Fibroblast of skin of left biceps (primary cell): ENCODE measurements around the gene NAB2.
A peak's percentile ranks its signal among the peaks of the same experiment; 100 is the strongest.

Experiments
- DNase-seq, 2 experiments: peaks; one replicate each; pipeline ENCODE4 v3.0.0-alpha.2; 2013; ENCODE audit warnings: low read depth in 2 of 2

NAB2 gene

DNA sequence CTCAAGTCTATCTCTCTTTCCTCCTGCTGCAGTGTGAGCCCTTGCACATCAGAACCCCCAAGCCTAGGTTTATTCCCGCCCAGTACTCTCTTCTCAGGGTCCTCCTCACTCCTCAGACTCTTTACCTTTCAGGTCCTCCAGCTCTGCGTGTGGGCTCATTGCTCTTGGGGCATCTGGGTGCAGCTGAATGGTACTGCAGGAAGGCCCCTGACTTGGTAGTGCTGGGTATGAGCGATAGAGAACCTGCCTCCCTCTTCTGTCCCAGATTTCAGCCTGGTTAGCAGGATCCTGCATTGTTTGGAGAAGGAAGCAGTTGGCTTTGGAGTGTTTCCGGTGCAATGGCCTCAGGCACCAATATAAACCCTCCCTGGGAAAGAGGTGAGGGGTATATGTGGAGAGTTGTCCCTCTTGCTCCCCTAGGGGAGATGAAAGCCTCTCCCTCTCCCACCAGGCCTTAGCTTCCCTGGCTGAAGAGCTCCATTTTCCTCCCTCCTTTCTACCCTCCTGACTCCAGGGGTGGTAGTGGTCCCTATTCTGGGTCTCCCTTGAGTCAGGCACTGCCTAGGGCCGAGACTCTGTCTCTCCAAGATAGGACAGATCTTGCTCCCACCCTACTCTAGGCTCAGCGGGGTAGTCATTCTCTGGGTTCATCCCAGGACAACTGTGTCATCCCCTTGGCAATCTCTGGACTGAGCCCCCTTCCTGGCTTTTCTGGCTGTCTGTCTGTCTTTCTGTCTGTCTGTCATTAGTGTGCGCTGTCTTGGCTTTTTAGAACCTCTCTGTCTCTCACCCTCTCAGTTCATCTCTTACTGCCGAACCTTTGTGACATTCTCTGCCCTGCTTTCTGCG is 43.2 kb downstream of the NAB2 start:
- no peak for DNase-seq

DNA sequence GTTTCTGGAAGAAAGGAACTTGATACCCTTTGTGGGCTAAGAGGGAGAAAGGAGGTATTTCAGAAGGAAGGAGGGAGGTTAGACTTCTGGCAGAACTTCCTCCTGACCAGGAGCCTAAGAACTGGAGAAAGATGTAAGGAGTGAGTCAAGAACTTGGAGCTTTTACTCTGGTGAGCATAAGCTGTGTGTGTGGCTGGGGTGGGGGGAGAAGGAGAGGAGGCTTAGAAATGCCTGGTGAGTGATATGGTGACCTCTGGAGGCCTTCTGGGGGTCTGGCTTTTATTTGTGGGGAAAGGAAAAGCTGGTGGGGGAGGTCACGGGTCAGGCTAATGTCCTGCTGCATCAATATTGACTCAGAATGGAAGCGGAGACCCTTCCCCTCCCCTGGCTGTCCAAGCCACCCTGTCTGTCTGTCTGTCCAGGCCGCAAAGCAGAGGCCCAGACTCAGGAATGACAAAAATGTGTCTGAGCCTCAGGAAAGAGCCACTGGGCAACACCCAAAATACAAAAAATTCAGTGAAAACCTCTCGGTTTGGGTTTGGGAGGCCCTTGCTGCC is 44.2 kb downstream of the NAB2 start:
- no peak for DNase-seq

DNA sequence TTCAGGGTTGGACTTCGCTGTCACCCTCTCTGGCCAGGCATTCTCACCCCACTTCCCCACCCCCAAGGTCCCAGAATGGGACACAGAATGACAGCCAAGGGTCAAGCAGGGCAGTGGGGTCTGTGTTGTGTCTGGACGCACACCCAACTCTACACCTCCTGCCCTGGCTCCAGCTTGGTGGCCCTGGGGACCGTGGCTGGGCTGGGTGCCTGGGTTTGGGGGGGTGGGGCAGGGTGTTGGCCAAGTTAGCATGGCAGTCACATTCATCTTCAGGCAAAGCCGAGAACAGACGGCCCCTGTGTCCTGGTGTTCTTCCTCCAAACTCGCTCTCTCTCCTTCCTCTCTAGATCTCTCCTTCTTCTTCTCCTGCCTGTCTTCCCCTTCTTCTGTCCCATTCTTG is 45.0 kb downstream of the NAB2 start:
- no peak for DNase-seq

DNA sequence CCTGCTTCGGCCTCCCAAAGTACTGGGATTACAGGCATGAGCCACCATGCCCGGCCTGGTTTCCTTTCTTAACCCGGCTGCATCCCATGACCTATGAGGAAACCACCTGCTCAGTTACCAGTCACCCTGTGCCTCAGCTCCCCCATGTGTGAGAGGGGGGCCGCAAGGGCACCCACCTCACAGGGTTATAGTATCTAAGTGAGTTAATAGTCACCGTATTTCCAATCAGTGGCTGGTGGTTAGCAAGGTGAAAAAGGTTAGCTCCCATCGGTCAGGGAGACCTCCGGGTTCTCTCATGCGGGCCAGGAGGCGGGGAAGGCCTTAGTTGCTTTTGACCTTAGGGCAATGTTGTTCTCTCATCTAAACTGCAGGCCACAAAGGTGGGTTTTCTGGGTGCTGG is 46.0 kb downstream of the NAB2 start:
- DNase-seq: no peak

DNA sequence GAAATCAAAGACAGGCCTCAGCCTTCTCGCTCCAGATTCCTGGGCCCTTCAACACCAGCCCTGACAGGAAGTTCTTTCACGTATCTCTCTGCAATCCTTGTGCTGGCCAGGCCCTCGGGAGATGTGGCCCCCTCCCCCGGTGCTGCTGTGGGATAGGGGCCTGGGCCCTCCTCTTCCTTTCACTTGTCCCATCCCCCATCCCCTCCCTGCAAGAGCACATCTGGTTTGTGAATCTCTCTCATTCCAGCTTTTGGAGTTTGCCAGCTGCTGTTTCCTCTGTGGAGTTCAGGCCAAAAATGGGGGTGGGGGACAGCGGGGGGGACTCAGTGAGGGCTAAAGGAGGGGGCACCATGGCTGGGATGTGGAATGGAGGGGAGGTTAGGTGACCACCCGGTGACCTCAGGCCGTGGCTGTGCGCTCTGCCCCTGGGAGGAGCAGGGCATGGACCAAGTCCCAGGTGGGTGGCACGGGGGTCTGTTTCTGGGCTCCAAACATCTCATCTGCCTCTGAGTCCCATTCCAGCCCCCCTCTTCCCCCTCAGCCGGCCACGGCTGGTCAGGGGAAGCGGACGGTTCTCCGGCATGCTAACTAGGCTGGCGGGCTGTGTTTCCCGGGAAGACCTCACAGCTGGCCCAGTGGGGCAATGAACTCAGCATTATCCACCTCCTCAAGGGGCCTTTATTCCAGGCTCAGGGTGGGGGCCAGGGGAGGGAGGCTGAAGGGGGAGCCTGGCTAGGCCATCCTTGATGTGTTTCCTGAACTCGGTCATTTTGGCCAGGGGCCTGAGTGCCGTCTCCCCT is 46.8 kb downstream of the NAB2 start:
- DNase-seq: peak; percentile 62 to 68

DNA sequence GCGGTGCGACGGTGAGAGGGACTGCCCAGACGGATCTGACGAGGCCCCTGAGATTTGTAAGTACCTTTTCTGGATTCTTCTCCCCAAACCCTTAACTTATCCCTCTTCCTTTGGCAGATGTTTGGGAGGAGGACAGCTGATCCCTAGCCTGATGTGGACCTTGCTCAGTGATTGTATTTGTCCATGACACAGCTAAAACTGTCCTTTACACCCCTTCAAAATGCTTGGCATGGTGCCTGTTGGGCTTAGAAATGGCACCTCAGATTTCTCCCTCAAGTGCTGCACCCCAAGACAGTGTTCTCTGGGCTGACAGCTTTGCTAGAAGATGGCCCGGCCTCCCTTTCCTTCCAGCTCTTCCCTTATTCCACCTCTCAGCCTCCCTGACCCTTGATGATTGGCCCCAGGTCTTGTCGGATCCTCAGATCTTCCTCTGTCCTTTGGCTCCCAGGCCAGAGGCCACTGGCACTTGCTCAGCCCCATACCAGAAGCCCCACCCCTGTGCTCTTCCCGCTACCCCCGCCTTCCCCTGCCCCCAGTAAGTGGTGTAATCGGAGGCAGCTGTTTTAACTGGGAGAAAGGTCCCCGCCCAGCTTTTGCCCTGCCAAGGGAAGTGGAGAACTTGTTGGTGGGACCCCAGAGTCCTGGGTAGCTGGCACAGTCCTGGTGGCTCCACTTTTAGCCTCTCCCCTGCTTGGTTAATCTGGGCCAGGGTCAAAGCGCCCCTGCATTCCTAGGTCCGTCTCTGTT is 49.8 kb downstream of the NAB2 start:
- no peak for DNase-seq

DNA sequence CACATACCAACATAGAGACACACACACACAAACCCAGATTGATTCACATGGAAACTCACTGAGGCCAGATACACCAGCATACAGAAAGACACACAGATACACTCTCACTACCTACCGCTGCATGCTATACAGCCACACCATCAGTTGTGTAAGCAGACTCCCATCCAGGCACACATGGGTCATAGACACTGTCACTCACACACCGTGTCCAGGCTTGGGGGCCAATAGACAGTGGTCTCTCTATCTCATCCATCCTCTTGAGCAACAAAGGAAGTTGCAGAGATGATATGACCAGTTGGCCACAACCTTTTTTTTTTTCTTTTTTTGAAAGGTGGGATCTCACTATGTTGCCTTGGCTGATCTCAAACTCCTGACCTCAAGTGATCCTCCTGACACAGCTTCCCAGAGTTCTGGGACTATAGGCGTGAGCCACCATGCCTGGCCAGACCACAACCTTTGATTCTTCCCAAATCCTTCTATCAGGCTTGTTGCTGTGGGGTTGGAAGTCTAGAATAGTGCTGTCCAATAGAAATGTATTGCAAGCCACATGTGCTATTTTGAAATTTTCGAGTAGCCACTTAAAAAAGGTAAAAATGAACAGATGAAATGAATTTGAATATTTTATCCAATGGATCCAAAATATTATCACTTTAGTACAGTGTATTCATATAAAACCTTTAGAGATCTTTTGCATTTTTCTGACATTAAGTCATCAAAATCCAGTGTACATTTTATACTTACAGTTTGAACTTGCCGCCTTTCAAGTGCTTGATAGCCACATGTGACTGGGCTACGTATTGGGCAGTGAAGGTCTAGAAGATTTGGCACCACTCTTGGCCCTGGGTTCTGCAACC is 51.1 kb downstream of the NAB2 start:
- no peak for DNase-seq

DNA sequence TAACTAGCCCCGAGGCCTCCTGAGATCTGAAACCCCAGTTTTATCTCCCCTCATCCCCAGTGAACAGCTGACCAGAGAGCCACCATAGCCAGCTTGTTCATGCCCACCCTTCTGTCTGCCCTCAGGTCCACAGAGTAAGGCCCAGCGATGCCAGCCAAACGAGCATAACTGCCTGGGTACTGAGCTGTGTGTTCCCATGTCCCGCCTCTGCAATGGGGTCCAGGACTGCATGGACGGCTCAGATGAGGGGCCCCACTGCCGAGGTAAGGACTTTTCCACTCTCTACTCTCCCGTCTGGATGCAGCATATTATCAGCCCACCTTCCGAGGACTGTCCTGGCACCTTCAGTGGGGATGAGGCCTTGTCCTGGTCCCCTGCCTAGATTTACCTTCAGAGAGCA is 52.3 kb downstream of the NAB2 start:
- DNase-seq: no peak

DNA sequence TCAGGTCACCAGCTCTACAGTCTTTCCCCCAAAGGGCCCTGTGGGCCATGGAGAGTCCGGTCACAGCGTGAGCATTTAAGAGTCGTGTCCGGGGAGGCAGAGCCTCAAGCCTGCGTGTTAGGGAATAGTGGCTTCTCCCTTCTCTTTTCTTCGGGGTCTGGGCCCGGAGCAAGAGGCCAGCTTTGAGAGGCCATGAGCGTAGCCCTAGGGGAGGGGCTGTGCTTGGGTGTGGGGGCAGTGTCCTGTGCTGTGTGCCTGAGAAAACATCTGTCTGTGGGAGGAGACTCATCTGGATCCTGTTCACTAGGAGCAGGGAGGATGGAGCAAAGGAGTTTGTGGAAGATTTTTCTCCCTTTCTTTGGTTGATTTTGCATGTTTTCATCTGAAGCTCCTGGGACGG is 53.2 kb downstream of the NAB2 start:
- DNase-seq: no peak

DNA sequence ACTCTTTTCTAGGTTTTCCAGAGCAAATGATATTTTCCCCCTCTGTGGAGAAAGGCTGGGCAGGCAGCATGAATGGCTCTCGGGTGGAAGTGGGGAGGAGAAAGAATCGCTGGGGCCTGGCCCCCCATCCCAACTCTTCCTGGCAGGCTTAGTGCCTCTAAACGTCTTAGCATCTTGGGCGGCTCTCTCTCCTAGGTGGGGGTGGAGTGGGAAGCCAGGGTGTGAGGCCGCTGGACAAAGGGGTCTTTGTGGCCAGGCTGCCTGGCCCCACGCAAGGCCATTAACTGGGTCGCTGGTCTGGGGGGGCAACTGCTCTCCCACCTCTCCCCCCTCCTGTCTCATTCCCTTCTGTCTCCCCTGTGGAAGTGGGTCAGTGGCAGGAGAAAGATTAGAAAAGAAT is 53.8 kb downstream of the NAB2 start:
- no peak for DNase-seq

DNA sequence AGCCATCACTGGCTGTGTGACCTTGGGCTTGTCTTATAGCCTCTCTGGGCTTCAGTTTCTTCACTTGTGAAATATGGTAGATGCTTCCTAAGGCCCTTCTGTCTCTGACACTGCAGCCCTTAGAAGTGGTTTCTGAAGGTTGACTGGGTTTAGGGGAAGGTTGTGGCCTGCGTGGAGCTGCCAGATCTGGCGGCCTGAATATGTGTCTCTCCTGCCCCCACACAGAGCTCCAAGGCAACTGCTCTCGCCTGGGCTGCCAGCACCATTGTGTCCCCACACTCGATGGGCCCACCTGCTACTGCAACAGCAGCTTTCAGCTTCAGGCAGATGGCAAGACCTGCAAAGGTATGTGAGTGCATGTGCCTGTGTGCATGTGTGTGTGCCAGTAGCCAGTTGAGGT is 54.5 kb downstream of the NAB2 start:
- no peak for DNase-seq
